Kidney epithelial cell (primary cell): ENCODE data around the gene WDR82. TPM values are rescaled to one million over a fixed set of nuclear protein-coding genes. Genes with fewer than 3 reads are reported as not detected.

Source experiments
- DNase-seq: peaks from one replicate; pipeline ENCODE4 v3.0.0-alpha.2; 2010; ENCODE audit warnings: low read depth
- H3K27me3 ChIP-seq: 2 replicates; pipeline ENCODE4 v1.6.0; 2011; ENCODE audit warnings: low read length; ENCODE audit not compliant: control insufficient read depth, insufficient read depth
- H3K36me3 ChIP-seq: 2 replicates; pipeline ENCODE4 v1.5.1; 2011; ENCODE audit warnings: low read length; ENCODE audit not compliant: control insufficient read depth, insufficient read depth
- H3K4me3 ChIP-seq: 2 replicates; pipeline ENCODE4 v1.5.1; 2011; ENCODE audit warnings: low read depth, mild to moderate bottlenecking, control low read depth, low read length
- total RNA-seq: library from RNA; depleted of rRNA; stranded (reverse); fragments of >200 nt; gene quantifications from 2 replicates; pipeline ENCODE4 v1.2.3, GENCODE V29; 2015
- TF ChIP-seq, protein P1 (sequence below): IDR thresholded peaks from 2 replicates; pipeline ENCODE4 v1.5.1; 2011; ENCODE audit warnings: mild to moderate bottlenecking, moderate library complexity, low read length, control low read depth, inconsistent platforms; ENCODE audit not compliant: insufficient read depth, poor library complexity, severe bottlenecking

WDR82 gene
- total RNA-seq, 1 donor from 2014 or later, result 49.0 TPM

DNA sequence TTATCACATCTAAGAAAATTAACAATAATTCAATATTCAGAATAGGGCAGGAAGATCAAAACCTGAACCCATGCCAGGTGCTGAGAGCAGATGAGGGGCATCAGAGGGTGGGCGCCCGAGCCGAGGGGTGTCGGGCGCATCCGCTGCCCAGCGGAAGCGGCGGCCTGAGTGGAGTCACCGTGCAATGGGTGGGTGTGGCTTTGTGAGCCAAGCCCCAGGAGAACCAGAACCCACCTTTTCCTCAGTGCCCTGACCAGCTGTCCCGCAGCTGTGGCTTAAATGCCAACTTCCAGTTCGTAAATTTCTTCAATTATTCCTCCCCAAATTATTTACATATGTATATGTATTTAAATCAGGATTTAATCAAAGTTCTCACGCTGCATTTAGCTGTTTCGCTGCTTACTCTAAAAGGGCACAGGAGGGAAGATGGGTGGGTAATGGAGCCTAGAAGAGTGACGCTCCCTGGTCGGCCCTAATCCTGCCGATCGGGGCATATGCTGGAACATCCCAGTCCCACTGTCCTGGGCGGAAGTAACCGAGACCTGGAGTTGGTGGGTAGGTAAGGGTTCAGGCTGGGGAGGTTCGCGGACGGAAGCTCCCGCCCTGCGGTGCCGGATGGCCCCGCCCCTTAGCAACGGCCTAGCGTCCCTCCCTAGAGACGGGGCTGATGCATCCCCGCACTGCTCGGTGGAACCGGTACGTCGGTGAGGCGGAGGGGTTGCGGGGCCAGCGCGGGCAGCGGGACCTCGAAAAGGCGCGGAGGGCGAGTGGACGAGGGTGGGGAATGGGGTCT lies 39.0 kb upstream of the WDR82 start:
- H3K4me3 ChIP-seq, result peak overlapping the region; percentile 36
- peaks cover 9% of the 10 kb centered on the region for H3K27me3 ChIP-seq

DNA sequence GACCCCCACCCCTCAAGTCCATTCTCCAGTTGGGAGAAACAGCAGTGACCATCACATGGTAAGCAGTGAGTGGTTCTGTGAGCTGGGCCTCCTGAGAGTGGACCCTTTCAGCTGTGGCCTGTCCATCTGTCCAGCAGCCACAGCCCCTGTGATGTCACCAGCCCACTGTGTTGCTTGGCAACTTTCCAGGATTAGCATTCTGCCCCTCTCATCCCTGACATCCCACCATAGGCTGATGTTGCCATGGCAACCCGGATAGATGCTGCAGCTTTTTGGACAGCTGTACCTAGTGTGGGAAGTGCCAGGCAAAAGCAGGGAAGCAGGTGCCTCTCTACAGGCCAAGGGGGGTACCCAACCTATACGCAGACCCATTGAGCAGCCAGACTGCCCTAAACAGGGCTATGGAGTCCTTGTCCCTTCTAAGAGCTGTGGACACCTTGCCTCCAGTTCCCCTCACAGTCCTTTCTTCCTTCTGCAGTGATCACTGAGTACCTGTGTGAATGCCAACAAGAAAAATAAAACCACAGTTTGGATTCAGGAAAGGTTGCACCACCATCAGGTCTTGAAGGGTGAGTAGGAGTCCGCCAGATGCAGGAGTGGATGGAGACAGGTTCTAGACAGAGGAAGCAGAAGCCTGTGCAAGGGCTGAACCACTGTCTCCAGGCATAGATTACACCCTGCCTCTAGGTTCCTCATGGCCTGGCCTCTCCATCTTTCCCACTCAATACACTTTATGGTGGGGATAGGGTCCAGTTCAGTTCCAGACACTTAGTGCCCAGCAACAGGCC lies 37.7 kb upstream of the WDR82 start, which contains the start of gene DNAH1:
DNAH1 (plus strand) TSS at position 343 of the 788 bp plus-strand sequence. CDS start 6,124 bp downstream, outside the sequence.
- no peak for DNase-seq
- no peak within 1 kb of the TSS for H3K4me3 ChIP-seq
- no peaks in the 10 kb centered on the region for H3K36me3 ChIP-seq
- peaks cover 9% of the 10 kb centered on the region for H3K27me3 ChIP-seq
- TF ChIP-seq, protein P1, sequence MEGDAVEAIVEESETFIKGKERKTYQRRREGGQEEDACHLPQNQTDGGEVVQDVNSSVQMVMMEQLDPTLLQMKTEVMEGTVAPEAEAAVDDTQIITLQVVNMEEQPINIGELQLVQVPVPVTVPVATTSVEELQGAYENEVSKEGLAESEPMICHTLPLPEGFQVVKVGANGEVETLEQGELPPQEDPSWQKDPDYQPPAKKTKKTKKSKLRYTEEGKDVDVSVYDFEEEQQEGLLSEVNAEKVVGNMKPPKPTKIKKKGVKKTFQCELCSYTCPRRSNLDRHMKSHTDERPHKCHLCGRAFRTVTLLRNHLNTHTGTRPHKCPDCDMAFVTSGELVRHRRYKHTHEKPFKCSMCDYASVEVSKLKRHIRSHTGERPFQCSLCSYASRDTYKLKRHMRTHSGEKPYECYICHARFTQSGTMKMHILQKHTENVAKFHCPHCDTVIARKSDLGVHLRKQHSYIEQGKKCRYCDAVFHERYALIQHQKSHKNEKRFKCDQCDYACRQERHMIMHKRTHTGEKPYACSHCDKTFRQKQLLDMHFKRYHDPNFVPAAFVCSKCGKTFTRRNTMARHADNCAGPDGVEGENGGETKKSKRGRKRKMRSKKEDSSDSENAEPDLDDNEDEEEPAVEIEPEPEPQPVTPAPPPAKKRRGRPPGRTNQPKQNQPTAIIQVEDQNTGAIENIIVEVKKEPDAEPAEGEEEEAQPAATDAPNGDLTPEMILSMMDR, result no peak

More for the DNA sequence above, 39.0 kb upstream of the WDR82 start:
- DNase-seq, result no peak
- TF ChIP-seq, protein P1, result no peak
- H3K36me3 ChIP-seq, result no peaks in the 10 kb centered on the region

DNA sequence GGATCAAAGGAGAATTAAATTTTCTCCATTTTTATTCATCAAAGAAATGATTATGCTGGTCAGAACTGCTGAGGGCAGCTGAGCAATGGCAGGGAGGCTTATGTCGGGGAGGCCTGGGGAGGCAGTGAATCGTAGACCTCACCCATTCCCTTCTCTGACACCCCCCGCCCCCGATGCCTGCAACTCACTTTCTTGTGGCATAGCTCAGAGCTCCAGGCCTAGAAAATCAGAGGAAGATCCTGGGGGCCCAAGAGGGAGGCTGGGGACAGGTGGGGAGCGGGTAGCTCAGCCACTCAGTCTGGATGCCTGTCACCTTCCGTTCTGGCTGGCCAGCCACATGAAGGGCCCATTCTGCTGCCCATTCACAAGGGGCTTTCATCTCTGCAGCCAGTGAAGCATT lies 36.6 kb upstream of the WDR82 start:
- TF ChIP-seq, protein P1, result no peak
- no peak for DNase-seq
- H3K36me3 ChIP-seq, result no peaks in the 10 kb centered on the region
- peaks cover 9% of the 10 kb centered on the region for H3K27me3 ChIP-seq
- no peak overlapping the region for H3K4me3 ChIP-seq

DNA sequence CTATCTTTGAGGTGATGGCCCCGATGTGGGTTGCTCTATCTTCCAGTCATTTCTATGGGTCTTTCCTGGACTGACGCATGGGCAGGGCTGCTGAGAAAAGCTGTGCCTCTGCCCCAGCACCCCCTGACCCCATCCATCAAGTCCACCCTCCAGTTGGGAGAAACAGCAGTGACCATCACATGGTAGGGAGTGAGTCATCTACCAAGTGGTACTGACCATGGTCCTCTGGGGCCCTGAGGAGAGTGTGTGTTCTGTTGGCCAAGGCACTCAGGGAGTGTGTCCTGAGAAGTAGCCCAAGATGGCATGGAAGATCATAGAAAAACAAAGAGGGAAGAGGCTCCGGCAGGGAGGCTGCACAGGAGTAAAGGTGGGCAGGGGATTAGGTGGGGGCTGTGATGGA lies 36.0 kb upstream of the WDR82 start:
- no peak for DNase-seq
- peaks cover 9% of the 10 kb centered on the region for H3K27me3 ChIP-seq
- TF ChIP-seq, protein P1, result no peak
- H3K36me3 ChIP-seq, result no peaks in the 10 kb centered on the region
- no peak overlapping the region for H3K4me3 ChIP-seq

DNA sequence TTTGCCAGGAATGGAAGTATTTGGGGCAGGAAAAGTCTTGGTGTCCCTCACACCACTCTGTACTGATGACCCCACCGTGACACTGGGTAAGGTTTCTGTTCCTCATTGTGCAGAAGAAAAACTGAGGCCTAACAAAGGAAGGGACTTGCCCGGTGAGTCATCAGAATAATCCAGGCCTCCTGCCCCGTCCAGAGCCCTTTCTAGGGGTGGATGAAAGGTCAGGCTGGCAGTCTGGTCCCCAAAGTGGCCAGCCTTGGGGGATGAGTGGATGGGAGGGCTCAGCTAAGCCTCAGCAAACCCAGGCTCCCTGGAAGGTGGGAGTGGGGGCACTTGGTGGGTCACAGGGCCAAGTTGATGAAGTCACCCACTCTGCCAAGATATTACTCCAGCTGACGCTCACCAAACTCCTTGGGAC lies 35.3 kb upstream of the WDR82 start:
- Histone ChIP-seq H3K4me3 (no peak overlapping the region), H3K36me3 (no peaks in the 10 kb centered on the region), H3K27me3 (peaks cover 6% of the 10 kb centered on the region)
- DNase-seq, result no peak
- TF ChIP-seq, protein P1, result no peak
